SK-N-SH treated with all-trans-retinoic acid at 6 μM for 48 hours (cell line): ENCODE measurements around the gene OPN1MW3.

Experiments
- ATAC-seq: fragments of 200-7000 bp; cut with Tn5 transposase; 3 replicates; pipeline ENCODE4 v1.9.1; 2020; ENCODE audit warnings: mild to moderate bottlenecking, moderate library complexity
- ARNTL ChIP-seq: fragments of 450-650 bp; formaldehyde crosslinking; IDR thresholded peaks from 2 replicates; pipeline ENCODE4 v1.5.0; 2020; ENCODE audit warnings: low read depth, mild to moderate bottlenecking, moderate library complexity, borderline replicate concordance
- BACH2 ChIP-seq: fragments of 250-450 bp; sonication (Bioruptor Pico); IDR thresholded peaks from 2 replicates; pipeline ENCODE4 v1.9.0; 2021; ENCODE audit warnings: mild to moderate bottlenecking, borderline replicate concordance
- CSDC2 ChIP-seq: fragments of 250-450 bp; sonication (Bioruptor Pico); IDR thresholded peaks from 2 replicates; pipeline ENCODE4 v1.5.0; 2020; ENCODE audit warnings: mild to moderate bottlenecking, moderate library complexity
- ISL1 ChIP-seq: fragments of 250-450 bp; sonication (Bioruptor Pico); IDR thresholded peaks from 2 replicates; pipeline ENCODE4 v2.1.2; 2022; ENCODE audit warnings: mild to moderate bottlenecking, moderate library complexity
- OSR1 ChIP-seq: fragments of 250-450 bp; sonication (Bioruptor Pico); IDR thresholded peaks from 2 replicates; pipeline ENCODE4 v1.8.0; 2022; ENCODE audit warnings: moderate library complexity, mild to moderate bottlenecking, inconsistent platforms
- PPARA ChIP-seq: fragments of 250-450 bp; sonication (Bioruptor Pico); IDR thresholded peaks from 2 replicates; pipeline ENCODE4 v1.5.0; 2020; ENCODE audit warnings: mild to moderate bottlenecking, borderline replicate concordance
- SNAI2 ChIP-seq: fragments of 250-450 bp; sonication (Bioruptor Pico); IDR thresholded peaks from 2 replicates; pipeline ENCODE4 v1.5.0; 2020; ENCODE audit warnings: mild to moderate bottlenecking, moderate library complexity
- TCF4 ChIP-seq: fragments of 250-450 bp; sonication (Bioruptor Pico); IDR thresholded peaks from 2 replicates; pipeline ENCODE4 v1.8.0; 2021; ENCODE audit warnings: mild to moderate bottlenecking, moderate library complexity, borderline replicate concordance
- TOX ChIP-seq: fragments of 250-450 bp; sonication (Bioruptor Pico); IDR thresholded peaks from 2 replicates; pipeline ENCODE4 v1.8.0; 2021; ENCODE audit warnings: mild to moderate bottlenecking, moderate library complexity, borderline replicate concordance
- ZFP3 ChIP-seq: fragments of 250-450 bp; sonication (Bioruptor Pico); IDR thresholded peaks from 2 replicates; pipeline ENCODE4 v1.5.0; 2020; ENCODE audit warnings: mild to moderate bottlenecking, moderate library complexity
- ZNF565 ChIP-seq: fragments of 450-650 bp; formaldehyde crosslinking; conservative IDR thresholded peaks from 2 replicates; pipeline ENCODE4 v1.5.0; 2020; ENCODE audit warnings: low read depth, mild to moderate bottlenecking, moderate library complexity
- ZNF70 ChIP-seq: fragments of 450-650 bp; formaldehyde crosslinking; IDR thresholded peaks from 2 replicates; pipeline ENCODE4 v1.5.0; 2020; ENCODE audit warnings: mild to moderate bottlenecking, moderate library complexity
- TF ChIP-seq, protein P1 (sequence below): fragments of 250-450 bp; sonication (Bioruptor Pico); IDR thresholded peaks from 2 replicates; pipeline ENCODE4 v1.8.0; 2021; ENCODE audit warnings: low read depth, mild to moderate bottlenecking, moderate library complexity, borderline replicate concordance
- TF ChIP-seq, protein P2 (sequence below): fragments of 250-450 bp; sonication (Bioruptor Pico); IDR thresholded peaks from 2 replicates; pipeline ENCODE4 v1.5.1; 2021; ENCODE audit warnings: mild to moderate bottlenecking, moderate library complexity
- TF ChIP-seq, protein P3 (sequence below): fragments of 250-450 bp; sonication (Bioruptor Pico); IDR thresholded peaks from 2 replicates; pipeline ENCODE4 v1.8.0; 2020; ENCODE audit warnings: mild to moderate bottlenecking, moderate library complexity, borderline replicate concordance
- TF ChIP-seq, protein P4 (sequence below): fragments of 250-450 bp; sonication (Bioruptor Pico); IDR thresholded peaks from 2 replicates; pipeline ENCODE4 v1.5.1; 2020; ENCODE audit warnings: low read depth, mild to moderate bottlenecking, moderate library complexity
- TF ChIP-seq, protein P5 (sequence below): fragments of 250-450 bp; sonication (Bioruptor Pico); IDR thresholded peaks from 2 replicates; pipeline ENCODE4 v1.5.0; 2020; ENCODE audit warnings: mild to moderate bottlenecking, moderate library complexity

OPN1MW3 gene

DNA sequence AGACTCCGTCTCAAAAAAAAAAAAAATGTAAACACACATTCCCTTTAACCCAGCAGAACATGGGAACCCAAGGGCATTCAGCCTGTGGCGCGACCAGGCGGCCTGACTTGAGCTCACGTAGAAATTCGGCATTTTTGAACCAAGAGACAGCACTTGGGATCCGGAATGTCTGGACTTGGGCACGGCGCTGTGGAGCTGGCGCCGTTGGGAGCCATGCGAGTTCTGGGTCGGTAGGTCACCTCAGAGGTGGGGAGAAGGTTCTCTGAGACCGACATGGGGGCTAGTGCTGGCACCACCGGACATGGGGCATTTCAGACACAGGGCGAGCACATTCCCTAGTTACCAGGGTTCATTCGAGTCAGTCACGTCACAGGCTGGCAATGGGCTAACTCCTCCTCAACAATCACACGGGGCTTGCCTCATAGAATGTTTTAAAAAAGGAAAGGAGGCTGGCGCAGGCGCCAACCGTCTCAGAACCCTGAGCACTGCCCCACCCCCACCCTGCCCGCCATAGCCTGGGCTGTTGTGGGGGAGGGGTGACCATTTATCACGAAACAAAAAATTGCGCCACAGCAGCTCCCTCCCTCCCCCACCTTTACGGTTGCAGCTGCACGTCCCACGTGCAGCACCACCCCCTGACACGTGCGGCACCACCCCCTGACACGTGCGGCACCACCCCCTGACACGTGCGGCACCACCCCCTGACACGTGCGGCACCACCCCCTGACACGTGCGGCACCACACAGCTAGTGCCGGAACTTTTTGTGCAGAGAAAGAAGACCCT is 37.6 kb downstream of the OPN1MW3 start, which contains the start of gene TEX28:
Gene TEX28 (minus strand): TSS at position 334 of the 784 bp plus-strand sequence. CDS start 3,007 bp downstream, outside the sequence.
- no peak for ATAC-seq
- TF ChIP-seq ZFP3 (CRISPR knock-in tag) (no peak), ISL1 (no peak), ZNF565 (no peak), BACH2 (CRISPR knock-in tag) (no peak), SNAI2 (CRISPR knock-in tag) (no peak), OSR1 (CRISPR knock-in tag) (no peak), TCF4 (CRISPR knock-in tag) (no peak), ZNF70 (CRISPR knock-in tag) (no peak)
- TF ChIP-seq, protein P1, sequence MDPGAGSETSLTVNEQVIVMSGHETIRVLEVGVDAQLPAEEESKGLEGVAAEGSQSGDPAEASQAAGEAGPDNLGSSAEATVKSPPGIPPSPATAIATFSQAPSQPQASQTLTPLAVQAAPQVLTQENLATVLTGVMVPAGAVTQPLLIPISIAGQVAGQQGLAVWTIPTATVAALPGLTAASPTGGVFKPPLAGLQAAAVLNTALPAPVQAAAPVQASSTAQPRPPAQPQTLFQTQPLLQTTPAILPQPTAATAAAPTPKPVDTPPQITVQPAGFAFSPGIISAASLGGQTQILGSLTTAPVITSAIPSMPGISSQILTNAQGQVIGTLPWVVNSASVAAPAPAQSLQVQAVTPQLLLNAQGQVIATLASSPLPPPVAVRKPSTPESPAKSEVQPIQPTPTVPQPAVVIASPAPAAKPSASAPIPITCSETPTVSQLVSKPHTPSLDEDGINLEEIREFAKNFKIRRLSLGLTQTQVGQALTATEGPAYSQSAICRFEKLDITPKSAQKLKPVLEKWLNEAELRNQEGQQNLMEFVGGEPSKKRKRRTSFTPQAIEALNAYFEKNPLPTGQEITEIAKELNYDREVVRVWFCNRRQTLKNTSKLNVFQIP (CRISPR knock-in tag): no peak
- TF ChIP-seq, protein P2, sequence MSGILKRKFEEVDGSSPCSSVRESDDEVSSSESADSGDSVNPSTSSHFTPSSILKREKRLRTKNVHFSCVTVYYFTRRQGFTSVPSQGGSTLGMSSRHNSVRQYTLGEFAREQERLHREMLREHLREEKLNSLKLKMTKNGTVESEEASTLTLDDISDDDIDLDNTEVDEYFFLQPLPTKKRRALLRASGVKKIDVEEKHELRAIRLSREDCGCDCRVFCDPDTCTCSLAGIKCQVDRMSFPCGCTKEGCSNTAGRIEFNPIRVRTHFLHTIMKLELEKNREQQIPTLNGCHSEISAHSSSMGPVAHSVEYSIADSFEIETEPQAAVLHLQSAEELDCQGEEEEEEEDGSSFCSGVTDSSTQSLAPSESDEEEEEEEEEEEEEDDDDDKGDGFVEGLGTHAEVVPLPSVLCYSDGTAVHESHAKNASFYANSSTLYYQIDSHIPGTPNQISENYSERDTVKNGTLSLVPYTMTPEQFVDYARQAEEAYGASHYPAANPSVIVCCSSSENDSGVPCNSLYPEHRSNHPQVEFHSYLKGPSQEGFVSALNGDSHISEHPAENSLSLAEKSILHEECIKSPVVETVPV (CRISPR knock-in tag): no peak
- TF ChIP-seq, protein P3, sequence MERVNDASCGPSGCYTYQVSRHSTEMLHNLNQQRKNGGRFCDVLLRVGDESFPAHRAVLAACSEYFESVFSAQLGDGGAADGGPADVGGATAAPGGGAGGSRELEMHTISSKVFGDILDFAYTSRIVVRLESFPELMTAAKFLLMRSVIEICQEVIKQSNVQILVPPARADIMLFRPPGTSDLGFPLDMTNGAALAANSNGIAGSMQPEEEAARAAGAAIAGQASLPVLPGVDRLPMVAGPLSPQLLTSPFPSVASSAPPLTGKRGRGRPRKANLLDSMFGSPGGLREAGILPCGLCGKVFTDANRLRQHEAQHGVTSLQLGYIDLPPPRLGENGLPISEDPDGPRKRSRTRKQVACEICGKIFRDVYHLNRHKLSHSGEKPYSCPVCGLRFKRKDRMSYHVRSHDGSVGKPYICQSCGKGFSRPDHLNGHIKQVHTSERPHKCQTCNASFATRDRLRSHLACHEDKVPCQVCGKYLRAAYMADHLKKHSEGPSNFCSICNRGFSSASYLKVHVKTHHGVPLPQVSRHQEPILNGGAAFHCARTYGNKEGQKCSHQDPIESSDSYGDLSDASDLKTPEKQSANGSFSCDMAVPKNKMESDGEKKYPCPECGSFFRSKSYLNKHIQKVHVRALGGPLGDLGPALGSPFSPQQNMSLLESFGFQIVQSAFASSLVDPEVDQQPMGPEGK (CRISPR knock-in tag): no peak

DNA sequence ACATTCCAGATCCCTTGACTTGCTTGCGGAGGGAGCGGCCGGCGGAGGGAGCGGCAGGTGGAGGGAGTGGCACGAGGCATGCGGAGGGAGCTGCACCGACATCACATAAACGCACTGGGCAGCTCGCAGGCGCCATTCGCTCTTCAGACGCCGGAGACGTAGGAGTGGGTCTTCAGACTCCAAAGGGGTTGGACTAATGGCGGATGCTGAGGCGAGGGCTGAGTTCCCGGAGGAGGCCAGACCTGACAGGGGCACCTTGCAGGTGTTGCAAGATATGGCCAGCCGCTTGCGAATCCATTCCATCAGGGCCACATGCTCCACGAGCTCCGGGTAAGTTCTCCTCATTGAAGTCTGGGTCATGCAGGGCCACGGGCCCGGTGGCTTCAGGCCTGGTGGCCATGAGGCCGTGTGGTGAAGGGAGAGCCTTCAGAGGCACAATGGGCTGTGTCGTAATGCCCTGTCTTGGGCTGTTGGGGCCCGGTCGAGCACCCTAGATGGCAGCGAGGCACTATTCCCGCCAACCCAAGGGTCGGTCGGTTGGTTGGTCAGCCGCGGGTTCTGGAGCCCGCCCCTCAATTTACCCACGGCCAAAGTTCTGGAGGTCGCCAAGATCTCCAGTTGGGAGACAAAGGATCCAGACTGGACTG is 38.4 kb downstream of the OPN1MW3 start, which contains the start of gene TKTL1:
Gene TKTL1 (plus strand): TSS at position 132 of the 647 bp plus-strand sequence. CDS start 65 bp downstream, at position 197.
- TF ChIP-seq, protein P4, sequence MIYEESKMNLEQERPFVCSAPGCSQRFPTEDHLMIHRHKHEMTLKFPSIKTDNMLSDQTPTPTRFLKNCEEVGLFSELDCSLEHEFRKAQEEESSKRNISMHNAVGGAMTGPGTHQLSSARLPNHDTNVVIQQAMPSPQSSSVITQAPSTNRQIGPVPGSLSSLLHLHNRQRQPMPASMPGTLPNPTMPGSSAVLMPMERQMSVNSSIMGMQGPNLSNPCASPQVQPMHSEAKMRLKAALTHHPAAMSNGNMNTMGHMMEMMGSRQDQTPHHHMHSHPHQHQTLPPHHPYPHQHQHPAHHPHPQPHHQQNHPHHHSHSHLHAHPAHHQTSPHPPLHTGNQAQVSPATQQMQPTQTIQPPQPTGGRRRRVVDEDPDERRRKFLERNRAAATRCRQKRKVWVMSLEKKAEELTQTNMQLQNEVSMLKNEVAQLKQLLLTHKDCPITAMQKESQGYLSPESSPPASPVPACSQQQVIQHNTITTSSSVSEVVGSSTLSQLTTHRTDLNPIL (CRISPR knock-in tag): no peak
- TF ChIP-seq PPARA (no peak), CSDC2 (CRISPR knock-in tag) (no peak), BACH2 (CRISPR knock-in tag) (no peak), ARNTL (CRISPR knock-in tag) (no peak), TOX (CRISPR knock-in tag) (no peak), ISL1 (no peak)
- TF ChIP-seq, protein P5, sequence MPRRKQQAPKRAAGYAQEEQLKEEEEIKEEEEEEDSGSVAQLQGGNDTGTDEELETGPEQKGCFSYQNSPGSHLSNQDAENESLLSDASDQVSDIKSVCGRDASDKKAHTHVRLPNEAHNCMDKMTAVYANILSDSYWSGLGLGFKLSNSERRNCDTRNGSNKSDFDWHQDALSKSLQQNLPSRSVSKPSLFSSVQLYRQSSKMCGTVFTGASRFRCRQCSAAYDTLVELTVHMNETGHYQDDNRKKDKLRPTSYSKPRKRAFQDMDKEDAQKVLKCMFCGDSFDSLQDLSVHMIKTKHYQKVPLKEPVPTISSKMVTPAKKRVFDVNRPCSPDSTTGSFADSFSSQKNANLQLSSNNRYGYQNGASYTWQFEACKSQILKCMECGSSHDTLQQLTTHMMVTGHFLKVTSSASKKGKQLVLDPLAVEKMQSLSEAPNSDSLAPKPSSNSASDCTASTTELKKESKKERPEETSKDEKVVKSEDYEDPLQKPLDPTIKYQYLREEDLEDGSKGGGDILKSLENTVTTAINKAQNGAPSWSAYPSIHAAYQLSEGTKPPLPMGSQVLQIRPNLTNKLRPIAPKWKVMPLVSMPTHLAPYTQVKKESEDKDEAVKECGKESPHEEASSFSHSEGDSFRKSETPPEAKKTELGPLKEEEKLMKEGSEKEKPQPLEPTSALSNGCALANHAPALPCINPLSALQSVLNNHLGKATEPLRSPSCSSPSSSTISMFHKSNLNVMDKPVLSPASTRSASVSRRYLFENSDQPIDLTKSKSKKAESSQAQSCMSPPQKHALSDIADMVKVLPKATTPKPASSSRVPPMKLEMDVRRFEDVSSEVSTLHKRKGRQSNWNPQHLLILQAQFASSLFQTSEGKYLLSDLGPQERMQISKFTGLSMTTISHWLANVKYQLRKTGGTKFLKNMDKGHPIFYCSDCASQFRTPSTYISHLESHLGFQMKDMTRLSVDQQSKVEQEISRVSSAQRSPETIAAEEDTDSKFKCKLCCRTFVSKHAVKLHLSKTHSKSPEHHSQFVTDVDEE (CRISPR knock-in tag): no peak
- TF ChIP-seq, all 23 proteins: peak for 0

DNA sequence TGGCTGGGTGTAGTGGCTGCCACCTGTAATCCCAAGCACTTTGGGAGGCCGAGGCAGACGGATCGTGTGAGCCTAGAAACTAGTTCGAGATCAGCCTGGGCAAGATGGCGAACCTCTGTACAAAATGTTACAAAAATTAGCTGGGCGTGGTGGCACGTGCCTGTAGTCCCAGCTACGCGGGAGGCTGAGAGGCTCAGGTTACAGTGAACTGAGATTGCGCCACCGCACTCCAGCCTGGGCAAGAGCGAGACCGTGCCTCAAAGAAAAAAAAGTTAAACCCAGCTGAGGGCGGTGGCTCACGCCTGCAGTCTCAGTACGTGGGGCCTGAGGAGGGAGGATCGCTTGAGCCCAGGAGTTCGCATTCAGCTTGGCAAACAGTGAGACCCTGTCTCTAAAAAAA is 39.3 kb downstream of the OPN1MW3 start:
- TF ChIP-seq, protein P5 (CRISPR knock-in tag): no peak
- TF ChIP-seq OSR1 (CRISPR knock-in tag): no peak
- no peak for ATAC-seq

More for the DNA sequence above, 38.4 kb downstream of the OPN1MW3 start, which contains the start of gene TKTL1:
- ATAC-seq: no peak
